DOHH2 (cell line): Measurements from ENCODE around the gene OXCT2.

Experiments
- H3F3A ChIP-seq: fragments of 200-600 bp; sonication (generic), shearing (Covaris generic); 2 replicates; pipeline ENCODE4 v1.6.0; 2016; ENCODE audit warnings: antibody characterized with exemption, mild to moderate bottlenecking; ENCODE audit not compliant: control insufficient read depth, insufficient read depth
- H3K27ac ChIP-seq: fragments of 200-600 bp; sonication (generic); 2 replicates; pipeline ENCODE4 v1.5.1; 2014; ENCODE audit warnings: low read depth, mild to moderate bottlenecking, low read length, moderate library complexity
- H3K27me3 ChIP-seq: fragments of 200-600 bp; sonication (generic); 2 replicates; pipeline ENCODE4 v1.6.1; 2014; ENCODE audit warnings: mild to moderate bottlenecking, low read length, mixed read lengths; ENCODE audit not compliant: control insufficient read depth
- H3K36me3 ChIP-seq: fragments of 200-600 bp; sonication (generic); 2 replicates; pipeline ENCODE4 v1.6.1; 2014; ENCODE audit warnings: mild to moderate bottlenecking, low read length, moderate library complexity, mixed read lengths; ENCODE audit not compliant: control insufficient read depth
- H3K4me1 ChIP-seq: fragments of 200-600 bp; sonication (generic); 2 replicates; pipeline ENCODE4 v1.6.1; 2014; ENCODE audit warnings: mild to moderate bottlenecking, low read length, mixed read lengths; ENCODE audit not compliant: control insufficient read depth
- H3K4me2 ChIP-seq: fragments of 200-600 bp; sonication (generic); 2 replicates; pipeline ENCODE4 v1.6.0; 2014; ENCODE audit warnings: mild to moderate bottlenecking, low read length, moderate library complexity
- H3K4me3 ChIP-seq: fragments of 200-600 bp; sonication (generic); 2 replicates; pipeline ENCODE4 v1.5.1; 2014; ENCODE audit warnings: mild to moderate bottlenecking, low read length, mixed read lengths
- H3K79me2 ChIP-seq: fragments of 200-600 bp; sonication (generic); 2 replicates; pipeline ENCODE4 v1.6.1; 2014; ENCODE audit warnings: mild to moderate bottlenecking, low read length, mixed read lengths; ENCODE audit not compliant: control insufficient read depth
- H3K9me2 ChIP-seq: fragments of 200-600 bp; sonication (generic); replicated peaks from 2 replicates; pipeline ENCODE4 v1.6.1; 2014; ENCODE audit warnings: mild to moderate bottlenecking, low read length, mixed read lengths; ENCODE audit not compliant: control insufficient read depth
- H3K9me3 ChIP-seq: fragments of 200-600 bp; sonication (generic); 2 replicates; pipeline ENCODE4 v1.6.1; 2014; ENCODE audit warnings: antibody characterized with exemption, low read length, mixed read lengths; ENCODE audit not compliant: control insufficient read depth, insufficient read depth
- H4K20me1 ChIP-seq: fragments of 200-600 bp; sonication (generic); 2 replicates; pipeline ENCODE4 v1.6.0; 2014; ENCODE audit warnings: low read depth, mild to moderate bottlenecking, antibody characterized with exemption, low read length, moderate library complexity; ENCODE audit not compliant: control insufficient read depth, insufficient read depth
- EZH2phosphoT487 ChIP-seq: fragments of 200-600 bp; sonication (generic); IDR thresholded peaks from 2 replicates; pipeline ENCODE4 v1.6.1; 2017; ENCODE audit warnings: borderline replicate concordance, mild to moderate bottlenecking, antibody characterized with exemption, low read length, moderate library complexity, mixed read lengths
- TF ChIP-seq, protein P1 (sequence below): fragments of 200-600 bp; sonication (generic); IDR thresholded peaks from one replicate; pipeline ENCODE4 v1.5.1; 2014; ENCODE audit warnings: antibody characterized with exemption, mild to moderate bottlenecking, low read depth, low read length; ENCODE audit not compliant: poor library complexity, severe bottlenecking

The OXCT2 gene

DNA sequence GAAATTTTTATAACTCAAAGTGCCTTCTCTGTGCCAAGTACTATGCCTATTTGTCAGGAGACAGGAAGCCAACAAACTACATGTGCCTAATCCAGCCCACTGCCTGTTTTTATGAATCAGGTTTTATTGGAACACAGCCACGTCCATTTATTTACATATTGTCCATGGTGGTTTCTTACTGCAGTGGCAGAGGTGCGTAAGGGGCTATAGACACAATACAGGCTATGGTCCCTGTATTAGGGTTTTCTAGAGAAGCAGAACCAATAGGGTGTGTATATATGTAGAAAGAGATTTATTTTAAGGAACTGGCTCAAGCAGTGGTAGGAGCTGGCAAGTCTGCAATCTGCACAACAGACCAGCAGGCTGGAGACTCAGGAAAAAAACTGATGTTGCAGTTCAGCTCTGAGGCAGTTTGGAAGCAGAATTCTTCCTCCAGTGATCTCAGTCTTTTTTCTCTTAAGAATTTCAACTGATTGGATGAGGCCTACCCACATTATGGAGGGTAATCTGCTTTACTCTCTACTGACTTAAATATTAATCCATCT lies 17.1 kb downstream of the OXCT2 start:
- H3K27me3 ChIP-seq: no peaks in the 10 kb centered on the region
- no peak overlapping the region for H3K27ac ChIP-seq
- H3K4me1 ChIP-seq: no peaks in the 10 kb centered on the region
- no peaks in the 10 kb centered on the region for H3K79me2 ChIP-seq
- TF ChIP-seq, protein P1, sequence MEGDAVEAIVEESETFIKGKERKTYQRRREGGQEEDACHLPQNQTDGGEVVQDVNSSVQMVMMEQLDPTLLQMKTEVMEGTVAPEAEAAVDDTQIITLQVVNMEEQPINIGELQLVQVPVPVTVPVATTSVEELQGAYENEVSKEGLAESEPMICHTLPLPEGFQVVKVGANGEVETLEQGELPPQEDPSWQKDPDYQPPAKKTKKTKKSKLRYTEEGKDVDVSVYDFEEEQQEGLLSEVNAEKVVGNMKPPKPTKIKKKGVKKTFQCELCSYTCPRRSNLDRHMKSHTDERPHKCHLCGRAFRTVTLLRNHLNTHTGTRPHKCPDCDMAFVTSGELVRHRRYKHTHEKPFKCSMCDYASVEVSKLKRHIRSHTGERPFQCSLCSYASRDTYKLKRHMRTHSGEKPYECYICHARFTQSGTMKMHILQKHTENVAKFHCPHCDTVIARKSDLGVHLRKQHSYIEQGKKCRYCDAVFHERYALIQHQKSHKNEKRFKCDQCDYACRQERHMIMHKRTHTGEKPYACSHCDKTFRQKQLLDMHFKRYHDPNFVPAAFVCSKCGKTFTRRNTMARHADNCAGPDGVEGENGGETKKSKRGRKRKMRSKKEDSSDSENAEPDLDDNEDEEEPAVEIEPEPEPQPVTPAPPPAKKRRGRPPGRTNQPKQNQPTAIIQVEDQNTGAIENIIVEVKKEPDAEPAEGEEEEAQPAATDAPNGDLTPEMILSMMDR: no peak
- no peak for TF ChIP-seq EZH2phosphoT487
- H3K4me3 ChIP-seq: no peak overlapping the region
- no peaks in the 10 kb centered on the region for H3F3A ChIP-seq
- H3K36me3 ChIP-seq: peaks cover 68% of the 10 kb centered on the region
- H3K4me2 ChIP-seq: no peak overlapping the region
- H3K9me3 ChIP-seq: no peaks in the 10 kb centered on the region
- no peaks in the 10 kb centered on the region for H4K20me1 ChIP-seq
- no peaks in the 10 kb centered on the region for H3K9me2 ChIP-seq

DNA sequence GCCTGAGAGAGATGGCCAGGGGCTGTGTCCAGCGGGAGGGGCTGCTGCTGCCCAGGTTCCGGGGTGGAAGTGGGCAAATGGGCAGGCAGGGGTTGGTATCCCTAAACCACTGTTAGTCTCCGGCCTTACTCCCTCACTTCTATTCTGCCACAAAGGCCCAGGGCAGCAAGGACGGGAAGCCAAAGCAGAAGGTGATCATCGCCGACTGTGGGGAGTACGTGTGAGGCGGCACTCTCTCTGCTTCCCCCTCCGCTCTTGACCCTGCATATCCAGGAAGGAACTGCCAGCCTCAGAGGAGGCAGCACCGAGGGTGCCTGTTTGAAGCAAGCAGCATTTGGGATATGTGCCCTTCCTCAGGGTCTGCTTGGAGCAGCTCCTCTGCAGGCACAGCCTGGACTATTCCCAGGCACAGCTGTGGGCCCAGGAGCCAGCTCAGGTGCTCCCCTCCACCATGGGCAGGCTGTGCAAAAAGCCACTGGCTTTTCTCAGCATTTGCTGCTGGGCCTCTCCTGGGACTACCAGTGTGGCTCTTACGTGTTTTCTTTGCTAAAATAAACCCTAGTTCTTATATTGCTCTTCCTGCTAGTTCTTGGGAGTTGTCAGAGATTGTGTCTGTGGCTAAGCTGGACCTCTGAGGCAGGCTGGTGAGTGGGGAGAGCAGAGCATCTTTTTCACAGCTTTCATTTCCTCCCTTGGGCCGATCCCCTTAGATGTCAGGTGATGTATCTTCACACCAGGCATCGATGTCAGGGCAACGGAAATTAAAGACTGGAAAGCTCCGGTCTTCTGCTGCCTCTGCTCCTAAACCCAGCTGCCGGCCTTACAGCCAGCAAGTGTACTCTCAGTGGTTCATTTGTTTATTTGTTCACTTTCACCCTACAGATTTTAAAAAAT lies 17.8 kb downstream of the OXCT2 start:
- Histone ChIP-seq H3K27me3 (no peaks in the 10 kb centered on the region), H3K9me3 (no peaks in the 10 kb centered on the region), H3K27ac (no peak overlapping the region), H3K9me2 (no peaks in the 10 kb centered on the region), H3K36me3 (peaks cover 75% of the 10 kb centered on the region), H3K79me2 (no peaks in the 10 kb centered on the region), H4K20me1 (no peaks in the 10 kb centered on the region), H3F3A (no peaks in the 10 kb centered on the region), H3K4me3 (no peak overlapping the region), H3K4me2 (no peak overlapping the region), H3K4me1 (no peaks in the 10 kb centered on the region)
- TF ChIP-seq, protein P1: no peak
- no peak for TF ChIP-seq EZH2phosphoT487

DNA sequence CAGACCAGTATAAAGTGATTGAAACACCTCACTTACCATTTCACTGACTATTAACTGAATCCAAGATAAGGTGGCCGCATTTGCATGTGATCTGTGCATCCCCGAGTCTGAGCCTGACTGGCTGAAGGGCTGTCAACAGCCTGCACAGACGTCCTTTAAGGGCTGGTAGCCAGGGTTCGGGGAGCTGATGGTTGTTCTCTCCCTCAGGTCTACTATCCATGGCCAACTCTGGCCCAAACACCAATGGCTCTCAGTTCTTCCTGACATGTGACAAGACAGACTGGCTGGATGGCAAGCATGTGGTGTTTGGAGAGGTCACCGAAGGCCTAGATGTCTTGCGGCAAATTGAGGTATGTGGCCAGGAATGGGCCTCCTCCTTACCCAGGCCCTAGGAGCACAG lies 18.4 kb downstream of the OXCT2 start:
- H3K4me1 ChIP-seq: no peaks in the 10 kb centered on the region
- no peak overlapping the region for H3K4me3 ChIP-seq
- H3K36me3 ChIP-seq: peaks cover 78% of the 10 kb centered on the region
- no peak for TF ChIP-seq EZH2phosphoT487
- TF ChIP-seq, protein P1: no peak
- no peaks in the 10 kb centered on the region for H4K20me1 ChIP-seq
- H3K4me2 ChIP-seq: no peak overlapping the region
- no peaks in the 10 kb centered on the region for H3K27me3 ChIP-seq
- no peak overlapping the region for H3K27ac ChIP-seq
- no peaks in the 10 kb centered on the region for H3F3A ChIP-seq
- no peaks in the 10 kb centered on the region for H3K9me2 ChIP-seq
- H3K9me3 ChIP-seq: no peaks in the 10 kb centered on the region
- no peaks in the 10 kb centered on the region for H3K79me2 ChIP-seq
